Activated CD4-positive, alpha-beta memory T cell treated with anti-CD3 and anti-CD28 coated beads, Interleukin-2, amount 10 ng/mL, durations not matched to agents 7 days and 5 days (primary cell): ENCODE results near the gene WDR73. TPM values are rescaled to one million over a fixed set of nuclear protein-coding genes. Genes with fewer than 3 reads are reported as not detected.

ENCODE experiments used
- CTCF ChIA-PET: fragments of 350-600 bp; sonication (Branson Sonifier 250); formaldehyde crosslinking; loops from one replicate; lab custom pipeline; 2021; ENCODE audit warnings: antibody characterized with exemption, inconsistent platforms; lab: Charles Lee
- POLR2A ChIA-PET: fragments of 350-600 bp; sonication (Branson Sonifier 250); formaldehyde crosslinking; loops from one replicate; lab custom pipeline; 2021; ENCODE audit warnings: antibody characterized with exemption; lab: Charles Lee
- DNase-seq: peaks from one replicate; pipeline ENCODE4 v3.0.0-alpha.2; 2020
- H3K27ac Mint-ChIP-seq: one replicate; pipeline ENCODE4 v1.8.0; 2021; ENCODE audit warnings: mild to moderate bottlenecking, mixed read lengths
- H3K27me3 Mint-ChIP-seq: one replicate; pipeline ENCODE4 v1.8.0; 2021; ENCODE audit warnings: mixed read lengths
- H3K36me3 Mint-ChIP-seq: one replicate; pipeline ENCODE4 v1.8.0; 2021; ENCODE audit warnings: low read depth, mixed read lengths
- H3K4me1 Mint-ChIP-seq: one replicate; pipeline ENCODE4 v1.8.0; 2021; ENCODE audit warnings: mixed read lengths
- H3K4me3 Mint-ChIP-seq: one replicate; pipeline ENCODE4 v1.8.0; 2021; ENCODE audit warnings: mild to moderate bottlenecking, mixed read lengths
- H3K9me3 Mint-ChIP-seq: one replicate; pipeline ENCODE4 v1.8.0; 2021; ENCODE audit warnings: mixed read lengths
- total RNA-seq, 2 experiments: library from RNA; stranded (reverse); gene quantifications; one replicate each; pipeline ENCODE4 v1.2.3, GENCODE V29; 2021

WDR73 gene
- total RNA-seq, 2 experiments from 2014 or later: 17.6 to 17.9 TPM

DNA sequence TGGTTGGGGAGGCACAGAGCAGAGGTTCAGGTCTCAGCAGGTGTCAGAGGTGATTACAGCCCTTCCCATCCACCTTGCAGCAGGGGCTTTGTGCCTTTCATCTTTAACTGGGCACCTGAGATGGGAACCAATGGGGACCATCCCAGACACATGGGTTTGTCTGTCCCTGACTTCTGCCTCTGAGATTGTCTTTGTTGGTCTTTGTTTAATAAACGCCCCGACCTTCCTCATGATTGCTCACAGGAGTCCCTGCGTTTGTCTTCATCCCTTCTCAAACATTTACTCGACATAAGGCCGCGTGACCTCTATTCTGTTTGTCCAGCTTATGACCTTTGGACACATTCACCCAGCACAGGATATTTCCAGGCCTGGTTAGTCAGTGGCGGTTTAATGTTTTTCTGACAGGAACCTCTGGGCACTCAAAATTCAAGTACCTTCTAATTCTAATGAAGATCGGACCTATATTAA is 47.4 kb downstream of the WDR73 start:
- Mint-ChIP-seq H3K27ac (peak overlapping the region; percentile 79), H3K4me1 (peaks cover 45% of the 10 kb centered on the region), H3K36me3 (peaks cover 32% of the 10 kb centered on the region), H3K9me3 (no peaks in the 10 kb centered on the region), H3K4me3 (no peak overlapping the region), H3K27me3 (no peaks in the 10 kb centered on the region)
- DNase-seq: no peak
- POLR2A ChIA-PET: no interaction called here
- CTCF ChIA-PET: interaction anchor here (0.9 kb wide), 1 partner anchor 19 kb away, joined by 3 read pairs; no protein-coding TSS in a partner anchor

DNA sequence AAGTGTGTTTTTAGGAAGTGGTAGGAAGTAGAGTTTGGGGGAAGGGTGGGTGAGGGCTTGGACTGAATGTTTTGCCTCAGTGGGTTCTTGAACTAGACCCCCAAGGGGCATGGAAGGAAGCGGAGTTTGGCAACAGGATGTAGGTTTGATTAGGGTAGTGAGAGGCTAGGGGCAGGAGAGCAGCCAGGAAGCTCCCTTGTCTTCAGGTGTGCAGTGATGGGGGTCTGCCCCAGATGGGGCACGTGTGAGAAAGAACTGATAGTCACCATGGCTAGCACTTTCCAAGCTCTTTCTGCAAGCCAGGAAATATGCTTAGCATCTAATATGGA is 48.6 kb downstream of the WDR73 start:
- no peak for DNase-seq
- Mint-ChIP-seq H3K9me3 (no peaks in the 10 kb centered on the region), H3K36me3 (peaks cover 32% of the 10 kb centered on the region), H3K27me3 (no peaks in the 10 kb centered on the region), H3K27ac (peak overlapping the region; percentile 79), H3K4me3 (peak overlapping the region; percentile 57), H3K4me1 (peaks cover 48% of the 10 kb centered on the region)
- ChIA-PET CTCF (interaction anchor here (0.8 to 1.5 kb wide), 5 partner anchors 16 to 323 kb away, joined by 3 to 6 read pairs (median 3); no protein-coding TSS in a partner anchor), POLR2A (interaction anchor here (0.8 to 3.6 kb wide), 6 partner anchors 24 to 53 kb away, joined by 3 to 16 read pairs (median 4); partner anchors contain the start of genes NMB and WDR73)

DNA sequence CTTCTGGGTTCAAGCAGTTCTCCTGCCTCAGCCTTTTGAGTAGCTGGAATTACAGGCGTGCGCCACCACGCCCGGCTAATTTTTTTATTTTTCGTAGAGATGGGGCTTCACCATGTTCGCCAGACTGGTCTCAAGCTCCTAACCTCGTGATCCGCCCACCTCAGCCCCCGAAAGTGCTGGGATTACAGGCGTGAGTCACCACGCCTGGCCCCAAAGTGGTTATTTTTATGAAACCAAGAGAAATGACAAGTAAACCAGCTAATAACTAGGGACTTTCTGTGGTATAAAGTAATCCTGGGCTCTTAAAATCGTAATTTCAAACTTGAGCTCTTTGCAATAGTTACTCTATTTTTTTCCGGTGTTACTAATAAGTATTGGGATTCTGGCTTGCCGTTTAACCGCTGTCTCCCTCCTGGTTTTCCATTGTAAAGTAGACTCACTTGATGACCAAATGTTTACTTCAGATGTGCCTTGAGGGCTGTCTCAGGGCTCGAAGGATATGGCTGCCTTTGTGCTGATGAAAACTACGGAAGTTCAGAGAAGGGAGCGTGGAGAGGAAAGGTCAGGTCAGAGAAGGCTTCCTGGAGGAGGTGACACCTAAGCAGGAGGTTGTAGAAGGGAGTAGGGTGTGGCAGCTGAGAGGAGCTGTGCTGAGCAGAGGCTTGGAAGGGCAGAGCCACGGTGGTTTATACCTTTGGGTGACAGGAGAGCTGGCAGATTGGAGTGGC is 49.1 kb downstream of the WDR73 start:
- Mint-ChIP-seq H3K36me3 (peaks cover 32% of the 10 kb centered on the region), H3K9me3 (no peaks in the 10 kb centered on the region), H3K27me3 (no peaks in the 10 kb centered on the region), H3K27ac (peak overlapping the region; percentile 79), H3K4me1 (peaks cover 52% of the 10 kb centered on the region), H3K4me3 (peak overlapping the region; percentile 57)
- ChIA-PET CTCF (interaction anchor here (0.8 to 1.5 kb wide), 5 partner anchors 17 to 323 kb away, joined by 3 to 6 read pairs (median 3); no protein-coding TSS in a partner anchor), POLR2A (interaction anchor here (0.8 to 3.6 kb wide), 8 partner anchors 16 to 78 kb away, joined by 3 to 16 read pairs (median 4); partner anchors contain the start of genes NMB and WDR73)
- DNase-seq: peak; percentile 42

DNA sequence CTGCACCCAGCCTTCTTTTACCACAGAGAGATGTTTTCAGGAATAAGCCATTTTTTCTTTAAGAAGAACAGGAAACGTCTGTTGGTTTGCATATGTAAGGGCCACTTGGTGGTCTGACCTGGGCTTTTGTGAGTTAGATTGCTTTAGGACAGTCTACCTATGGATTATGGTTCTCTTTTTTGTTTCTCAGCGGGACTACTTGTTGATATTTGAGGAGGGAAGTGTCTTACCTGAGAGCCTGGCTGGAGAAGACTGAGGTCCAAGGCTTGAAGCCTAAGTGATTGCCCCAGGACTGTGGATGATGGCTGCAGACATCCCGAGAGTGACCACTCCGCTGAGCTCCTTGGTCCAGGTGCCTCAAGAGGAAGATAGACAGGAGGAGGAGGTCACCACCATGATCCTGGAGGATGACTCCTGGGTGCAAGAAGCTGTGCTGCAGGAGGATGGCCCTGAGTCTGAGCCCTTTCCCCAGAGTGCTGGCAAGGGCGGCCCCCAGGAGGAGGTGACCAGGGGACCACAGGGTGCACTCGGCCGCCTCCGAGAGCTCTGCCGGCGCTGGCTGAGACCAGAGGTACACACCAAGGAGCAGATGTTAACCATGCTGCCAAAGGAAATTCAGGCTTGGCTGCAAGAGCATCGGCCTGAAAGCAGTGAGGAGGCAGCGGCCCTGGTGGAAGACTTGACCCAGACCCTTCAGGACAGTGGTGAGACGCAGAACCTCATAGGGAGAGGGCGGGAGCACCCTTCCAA is 50.3 kb downstream of the WDR73 start:
- peaks cover 32% of the 10 kb centered on the region for H3K36me3 Mint-ChIP-seq
- no peaks in the 10 kb centered on the region for H3K9me3 Mint-ChIP-seq
- DNase-seq: no peak
- H3K27me3 Mint-ChIP-seq: no peaks in the 10 kb centered on the region
- peaks cover 64% of the 10 kb centered on the region for H3K4me1 Mint-ChIP-seq
- H3K27ac Mint-ChIP-seq: peak overlapping the region; percentile 60
- peak overlapping the region; percentile 15 for H3K4me3 Mint-ChIP-seq
- POLR2A ChIA-PET: interaction anchor here (1.0 to 3.6 kb wide), 4 partner anchors 18 to 79 kb away, joined by 3 to 16 read pairs (median 8); no protein-coding TSS in a partner anchor
- CTCF ChIA-PET: interaction anchor here (1.0 to 1.1 kb wide), 2 partner anchors 16 to 130 kb away, joined by 4 read pairs; no protein-coding TSS in a partner anchor

DNA sequence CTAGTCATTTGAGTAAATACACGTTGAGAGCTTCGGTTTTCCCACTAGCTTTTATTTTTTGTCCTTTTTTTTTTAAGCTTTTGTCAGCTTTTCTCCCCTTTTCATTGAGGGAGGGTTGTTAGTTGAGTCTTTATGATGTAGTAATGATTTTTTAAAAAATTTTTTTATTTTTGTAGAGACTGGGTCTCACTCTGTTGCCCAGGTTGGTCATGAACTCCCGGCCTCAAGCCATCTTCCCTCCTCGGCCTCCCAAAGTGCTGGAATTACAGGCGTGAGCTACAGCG is 52.6 kb downstream of the WDR73 start:
- ChIA-PET POLR2A (interaction anchor here (1.1 to 4.1 kb wide), 6 partner anchors 8 to 52 kb away, joined by 3 to 27 read pairs (median 6); partner anchors contain the start of gene WDR73), CTCF (interaction anchor here (0.8 to 2.1 kb wide), 8 partner anchors 13 to 326 kb away, joined by 3 to 9 read pairs (median 4); no protein-coding TSS in a partner anchor)
- peak overlapping the region; percentile 91 for H3K4me3 Mint-ChIP-seq
- no peaks in the 10 kb centered on the region for H3K9me3 Mint-ChIP-seq
- DNase-seq: no peak
- peaks cover 79% of the 10 kb centered on the region for H3K4me1 Mint-ChIP-seq
- no peaks in the 10 kb centered on the region for H3K27me3 Mint-ChIP-seq
- H3K36me3 Mint-ChIP-seq: peaks cover 23% of the 10 kb centered on the region
- peak overlapping the region; percentile 48 for H3K27ac Mint-ChIP-seq

DNA sequence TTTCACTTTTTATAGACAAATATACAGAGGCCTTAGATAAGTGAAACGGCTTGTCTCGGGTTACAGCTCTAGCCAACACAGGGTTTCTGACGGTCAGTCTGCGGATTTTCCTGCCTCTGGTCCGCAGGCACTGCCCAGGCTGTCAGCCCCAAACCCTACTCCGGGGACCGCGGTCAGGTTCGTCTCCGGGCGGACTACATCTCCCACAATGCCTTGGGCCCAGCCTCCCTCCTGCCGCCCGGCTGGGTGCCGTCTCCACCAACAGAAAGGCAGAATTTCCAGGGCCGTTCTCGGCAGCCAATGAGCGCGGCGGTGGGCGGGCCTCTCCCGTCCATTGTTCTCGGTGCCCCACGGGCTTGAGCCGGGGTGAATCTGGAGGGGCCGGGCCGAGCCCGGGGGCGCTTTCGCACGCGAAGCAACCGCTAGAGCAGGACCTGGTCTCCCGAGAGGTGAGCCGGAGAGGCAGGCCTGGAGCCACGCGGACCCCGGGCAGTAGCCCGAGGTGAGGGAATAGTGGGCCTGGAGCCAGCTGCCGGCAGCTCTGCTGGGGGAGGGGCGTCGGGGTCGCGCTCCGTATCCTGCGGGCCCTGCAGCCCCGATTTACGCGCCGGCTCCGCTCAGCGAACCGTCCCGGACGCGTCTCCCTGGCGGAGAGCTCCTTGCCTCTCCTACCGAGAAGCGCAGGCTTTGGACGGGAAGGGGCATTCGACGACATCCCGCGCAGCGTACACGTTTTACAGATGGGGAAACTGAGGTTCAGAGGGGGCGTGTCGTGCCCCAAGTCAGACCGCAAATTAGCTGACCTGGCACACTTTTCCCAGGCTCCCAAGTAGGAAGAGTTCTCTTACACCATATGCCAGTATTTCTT is 53.2 kb downstream of the WDR73 start, which contains the start of gene ZSCAN2:
ZSCAN2 (plus strand) TSS at position 323 of the 868 bp plus-strand sequence. CDS start 2,919 bp downstream, outside the sequence.
- CTCF ChIA-PET: interaction anchor here (0.6 to 2.1 kb wide), 10 partner anchors 12 to 327 kb away, joined by 3 to 9 read pairs (median 4); no protein-coding TSS in a partner anchor
- H3K4me3 Mint-ChIP-seq: peak within 1 kb of the TSS; percentile 91
- no peaks in the 10 kb centered on the region for H3K27me3 Mint-ChIP-seq
- peaks cover 18% of the 10 kb centered on the region for H3K36me3 Mint-ChIP-seq
- H3K27ac Mint-ChIP-seq: peak within 1 kb of the TSS; percentile 50
- POLR2A ChIA-PET: interaction anchor here (0.6 to 4.1 kb wide), 8 partner anchors 8 to 265 kb away, joined by 3 to 27 read pairs (median 4); partner anchors contain the start of gene WDR73
- H3K4me1 Mint-ChIP-seq: peaks cover 73% of the 10 kb centered on the region
- H3K9me3 Mint-ChIP-seq: no peaks in the 10 kb centered on the region
- DNase-seq: peak; percentile 96

DNA sequence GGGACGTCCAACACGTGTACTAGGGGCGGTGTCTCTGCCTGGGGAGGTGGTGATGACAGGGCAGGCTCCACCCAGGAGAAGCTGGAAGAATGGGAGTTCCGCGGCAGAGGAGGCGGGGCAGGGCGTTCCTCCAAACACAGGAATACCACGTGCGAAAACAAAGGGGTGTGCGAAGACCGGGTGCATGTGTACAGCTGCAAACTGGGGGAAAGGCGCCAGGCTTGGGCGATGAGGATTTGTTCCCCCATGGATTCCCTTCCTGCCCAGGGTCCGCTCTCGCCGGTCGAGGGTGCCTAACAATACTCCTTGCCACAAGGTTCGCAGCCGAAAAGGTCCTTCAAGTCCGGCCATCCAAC is 53.8 kb downstream of the WDR73 start:
- no peaks in the 10 kb centered on the region for H3K9me3 Mint-ChIP-seq
- peak overlapping the region; percentile 91 for H3K4me3 Mint-ChIP-seq
- POLR2A ChIA-PET: interaction anchor here (1.1 to 4.1 kb wide), 5 partner anchors 9 to 135 kb away, joined by 3 to 27 read pairs (median 8); partner anchors contain the start of gene WDR73
- CTCF ChIA-PET: interaction anchor here (1.4 to 2.1 kb wide), 3 partner anchors 13 to 55 kb away, joined by 5 to 9 read pairs (median 6); no protein-coding TSS in a partner anchor
- H3K27ac Mint-ChIP-seq: peak overlapping the region; percentile 50
- peak; percentile 60 for DNase-seq
- H3K27me3 Mint-ChIP-seq: no peaks in the 10 kb centered on the region
- H3K36me3 Mint-ChIP-seq: peaks cover 12% of the 10 kb centered on the region
- peaks cover 67% of the 10 kb centered on the region for H3K4me1 Mint-ChIP-seq

DNA sequence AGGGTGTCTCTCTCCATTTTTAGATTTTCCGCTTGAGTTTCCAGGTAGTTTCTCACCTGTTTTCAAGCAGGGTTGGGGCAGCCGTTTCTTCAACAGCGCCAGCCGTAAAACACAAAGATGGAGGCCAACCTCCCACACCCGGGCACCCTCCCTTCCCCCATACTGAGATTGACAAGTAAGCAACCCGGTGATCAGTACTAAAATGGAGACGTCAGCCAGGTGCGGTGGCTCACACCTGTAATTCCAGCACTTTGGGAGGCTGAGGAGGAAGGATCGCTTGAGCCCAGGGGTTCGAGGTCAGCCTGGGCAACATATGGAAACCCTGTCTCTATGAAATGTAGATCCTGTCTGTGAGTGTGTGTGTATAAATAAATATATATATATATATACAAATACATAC is 54.2 kb downstream of the WDR73 start:
- Mint-ChIP-seq H3K4me1 (peaks cover 63% of the 10 kb centered on the region), H3K27me3 (no peaks in the 10 kb centered on the region), H3K27ac (no peak overlapping the region), H3K4me3 (peak overlapping the region; percentile 91), H3K36me3 (peaks cover 9% of the 10 kb centered on the region), H3K9me3 (no peaks in the 10 kb centered on the region)
- ChIA-PET POLR2A (interaction anchor here (1.1 to 4.1 kb wide), 6 partner anchors 9 to 136 kb away, joined by 3 to 27 read pairs (median 8); partner anchors contain the start of gene WDR73), CTCF (interaction anchor here (0.6 to 3.5 kb wide), 12 partner anchors 12 to 700 kb away, joined by 3 to 22 read pairs (median 10); partner anchors contain the start of genes PDE8A and WDR73)
- no peak for DNase-seq

DNA sequence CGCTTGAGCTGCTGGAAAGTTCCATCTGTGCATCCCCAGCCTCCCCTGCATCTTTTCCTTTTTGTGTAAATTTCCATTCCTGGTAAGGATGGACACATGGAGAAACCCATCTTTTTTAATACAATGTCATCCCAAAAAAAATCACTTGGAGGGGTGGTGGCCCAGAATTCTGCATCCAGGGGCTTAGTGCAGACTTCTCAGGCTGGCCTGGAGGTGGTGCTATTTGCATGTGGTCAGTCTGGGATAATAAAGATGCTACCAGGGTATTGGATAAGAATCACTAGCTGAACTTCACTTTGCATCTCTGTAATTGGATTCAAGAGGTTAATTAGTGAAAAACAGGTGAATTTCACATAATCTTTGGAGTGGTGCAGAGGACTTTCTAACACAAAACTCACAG is 55.1 kb downstream of the WDR73 start:
- POLR2A ChIA-PET: interaction anchor here (0.6 to 4.1 kb wide), 13 partner anchors 8 to 136 kb away, joined by 3 to 27 read pairs (median 6); partner anchors contain the start of genes SEC11A and WDR73
- CTCF ChIA-PET: interaction anchor here (0.7 to 3.5 kb wide), 20 partner anchors 11 to 382 kb away, joined by 3 to 22 read pairs (median 6); partner anchors contain the start of genes NMB, PDE8A, SEC11A and WDR73
- DNase-seq: peak; percentile 43
- Mint-ChIP-seq H3K4me1 (peaks cover 56% of the 10 kb centered on the region), H3K4me3 (peak overlapping the region; percentile 31), H3K27ac (peak overlapping the region; percentile 82), H3K36me3 (peaks cover 5% of the 10 kb centered on the region), H3K27me3 (peaks cover 2% of the 10 kb centered on the region), H3K9me3 (no peaks in the 10 kb centered on the region)

DNA sequence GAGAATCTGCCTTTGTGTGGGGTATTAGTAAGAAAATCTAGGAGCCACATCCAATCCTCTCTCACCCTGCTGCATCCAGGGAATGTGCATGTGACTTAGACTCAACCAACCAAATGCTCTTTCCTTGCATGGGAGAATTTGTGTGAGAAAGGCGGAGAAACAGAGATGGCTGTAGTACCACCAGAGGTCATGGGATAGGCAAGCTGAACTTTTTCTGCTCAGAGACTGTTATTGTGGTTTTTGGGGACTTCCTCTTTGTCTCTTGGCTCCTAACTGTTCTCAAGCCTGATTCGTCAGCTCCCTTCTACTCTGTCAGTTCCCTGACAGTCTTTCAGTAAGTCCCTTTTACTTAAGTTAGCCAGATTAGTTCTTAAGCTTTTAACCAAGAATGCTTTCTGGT is 55.8 kb downstream of the WDR73 start:
- H3K4me1 Mint-ChIP-seq: peaks cover 50% of the 10 kb centered on the region
- H3K9me3 Mint-ChIP-seq: no peaks in the 10 kb centered on the region
- CTCF ChIA-PET: interaction anchor here (0.7 to 3.5 kb wide), 21 partner anchors 10 to 1015 kb away, joined by 3 to 22 read pairs (median 6); partner anchors contain the start of genes NMB, PDE8A, SEC11A and WDR73
- DNase-seq: peak; percentile 38
- H3K27ac Mint-ChIP-seq: peak overlapping the region; percentile 82
- H3K36me3 Mint-ChIP-seq: no peaks in the 10 kb centered on the region
- POLR2A ChIA-PET: interaction anchor here (0.8 to 4.1 kb wide), 13 partner anchors 9 to 137 kb away, joined by 3 to 27 read pairs (median 6); partner anchors contain the start of genes SEC11A and WDR73
- H3K27me3 Mint-ChIP-seq: peaks cover 2% of the 10 kb centered on the region
- H3K4me3 Mint-ChIP-seq: no peak overlapping the region

DNA sequence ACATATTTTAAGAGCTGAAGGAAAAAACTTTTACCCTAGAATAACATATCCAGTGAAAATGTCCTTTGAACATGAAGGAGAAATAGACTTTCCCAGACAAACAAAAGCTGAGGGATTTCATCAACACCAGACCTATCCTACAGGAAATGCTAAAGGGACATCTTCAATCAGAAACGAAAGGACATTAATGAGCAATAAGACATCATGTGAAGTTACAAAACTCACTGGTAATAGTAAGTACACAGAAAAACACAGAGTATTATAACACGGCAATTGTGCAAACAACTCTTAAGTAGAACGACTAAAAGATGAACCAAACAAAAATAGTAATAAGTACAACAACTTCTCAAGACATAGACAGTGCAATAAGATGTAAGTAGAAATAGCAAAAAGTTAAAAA is 56.8 kb downstream of the WDR73 start:
- DNase-seq: no peak
- Mint-ChIP-seq H3K27ac (no peak overlapping the region), H3K4me3 (no peak overlapping the region), H3K4me1 (peaks cover 43% of the 10 kb centered on the region), H3K9me3 (no peaks in the 10 kb centered on the region), H3K27me3 (peaks cover 4% of the 10 kb centered on the region), H3K36me3 (no peaks in the 10 kb centered on the region)
- ChIA-PET POLR2A (interaction anchor here (2.2 to 3.4 kb wide), 2 partner anchors 34 to 37 kb away, joined by 13 to 26 read pairs; no protein-coding TSS in a partner anchor), CTCF (interaction anchor here (0.6 to 3.5 kb wide), 3 partner anchors 9 to 41 kb away, joined by 3 to 22 read pairs (median 11); no protein-coding TSS in a partner anchor)
